Measurements from ENCODE around the gene HOXA10.

- TF ChIP-seq EZH2phosphoT487 (IDR thresholded peaks at IDR 0.05; ENCODE audit: low read depth, severe bottlenecking, unreplicated experiment) (no peak), CTCF (IDR thresholded peaks at IDR 0.05; ENCODE audit: poor library complexity) (no peak), EZH2 (IDR thresholded peaks at IDR 0.05; ENCODE audit: borderline replicate concordance) (no peak)
These were observed 14.6 kb downstream of the HOXA10 start for GRCh38 chr7:27159266-27160144.
